PFSK-1 (cell line): ENCODE results near the gene RBFOX1.

Experiments used
- FOXP2 ChIP-seq: optimal IDR thresholded peaks from 2 replicates; pipeline ENCODE3; 2011; ENCODE audit warnings: borderline replicate concordance, control low read depth, inconsistent platforms; ENCODE audit not compliant: insufficient read depth; ENCODE audit errors: extremely low read length, extremely low read depth
- POLR2AphosphoS5 ChIP-seq: IDR thresholded peaks from 2 replicates; pipeline ENCODE4 v1.6.1; 2012; ENCODE audit warnings: low read depth, mild to moderate bottlenecking, control low read depth, low read length, moderate library complexity
- REST ChIP-seq, 2 experiments: IDR thresholded peaks; 2 replicates each; pipeline versions ENCODE4 v1.6.1 to v1.8.0; 2011 to 2012; ENCODE audit warnings: low read depth in 2 of 2, low read length in 2 of 2, control low read depth in 1 of 2, inconsistent platforms in 1 of 2, mild to moderate bottlenecking in 1 of 2, moderate library complexity in 1 of 2; ENCODE audit not compliant: insufficient read depth in 1 of 2
- SIN3A ChIP-seq: IDR thresholded peaks from 2 replicates; pipeline ENCODE4 v1.6.1; 2012; ENCODE audit warnings: mild to moderate bottlenecking, low read length, moderate library complexity, borderline replicate concordance; ENCODE audit not compliant: insufficient read depth
- TAF1 ChIP-seq: IDR thresholded peaks from 2 replicates; pipeline ENCODE4 v1.6.1; 2012; ENCODE audit warnings: low read length, control low read depth, borderline replicate concordance; ENCODE audit not compliant: insufficient read depth

RBFOX1 gene

GRCh38 chr16:7374614-7375174 is 42.0 kb downstream of the RBFOX1 start:
- TF ChIP-seq REST (IDR thresholded peaks at IDR 0.05; ENCODE audit: insufficient read depth in 1 of 2, low read depth in 2 of 2, low read length in 2 of 2) (no peak), POLR2AphosphoS5 (no peak), TAF1 (no peak), FOXP2 (no peak), SIN3A (no peak)

GRCh38 chr16:7376227-7376626 is 43.6 kb downstream of the RBFOX1 start:
- TF ChIP-seq SIN3A (no peak), POLR2AphosphoS5 (no peak), FOXP2 (no peak), REST (IDR thresholded peaks at IDR 0.05; ENCODE audit: insufficient read depth in 1 of 2, low read depth in 2 of 2, low read length in 2 of 2) (no peak), TAF1 (no peak)

- TF ChIP-seq POLR2AphosphoS5, result no peak
- no peak for TF ChIP-seq FOXP2
- TF ChIP-seq REST (IDR thresholded peaks at IDR 0.05; ENCODE audit: insufficient read depth in 1 of 2, low read depth in 2 of 2, low read length in 2 of 2), result no peak
- TF ChIP-seq TAF1, result no peak
- no peak for TF ChIP-seq SIN3A
These were observed 44.6 kb downstream of the RBFOX1 start for GRCh38 chr16:7377231-7377630.

- TF ChIP-seq REST (IDR thresholded peaks at IDR 0.05; ENCODE audit: insufficient read depth in 1 of 2, low read depth in 2 of 2, low read length in 2 of 2), result no peak
- TF ChIP-seq SIN3A, result no peak
- no peak for TF ChIP-seq TAF1
- TF ChIP-seq FOXP2, result no peak
- TF ChIP-seq POLR2AphosphoS5, result no peak
These were observed 45.5 kb downstream of the RBFOX1 start for GRCh38 chr16:7378024-7378695.
